ENCODE results near the gene CCHCR1. TPM values are rescaled to one million over a fixed set of nuclear protein-coding genes. Genes with fewer than 3 reads are reported as not detected.
A peak's percentile ranks its signal among the peaks of the same experiment; 100 is the strongest.

The CCHCR1 gene
- polyA plus RNA-seq, 2 of the 4 experiments (the other 2 are of a cell fraction) = 7.4 to 15.3 TPM

GRCh38 chr6:31114541-31114878, 43.1 kb downstream of the CCHCR1 start, which contains the start of gene PSORS1C1:
PSORS1C1 (plus strand) TSS chr6:31114800; CDS start chr6:31129633, 14,833 bp downstream.
- H3K4me1 ChIP-seq = peaks cover 16% of the 10 kb centered on the region
- peak within 1 kb of the TSS; percentile 40 for H3K4me3 ChIP-seq
- TF ChIP-seq SREBF2 (IDR thresholded peaks at IDR 0.05) (no peak), JUN (IDR thresholded peaks at IDR 0.05) (peak in 1 of 2 experiments; percentile 40; a peak in 1 of 5 replicates), FOSL2 (IDR thresholded peaks at IDR 0.05) (no peak), FOSL2 (CRISPR knock-in tag; IDR thresholded peaks at IDR 0.05) (peak; percentile 74)
- peak; percentile 96 to 97 for ATAC-seq
- ChIA-PET CTCF (interaction anchor here (0.6 to 4.0 kb wide), 20 partner anchors 9 to 287 kb away, joined by 3 to 31 read pairs (median 4); partner anchors contain the start of gene VARS2), POLR2A (interaction anchor here (0.6 to 1.3 kb wide), 7 partner anchors 11 to 426 kb away, joined by 3 to 6 read pairs (median 4); partner anchors contain the start of gene GTF2H4)
- DNase-seq (ENCODE audit: low read depth in 1 of 2, low spot score in 1 of 2) = peak; percentile 73 to 81
- FAIRE-seq = no peak
- no peaks in the 10 kb centered on the region for H3K9me3 ChIP-seq
- WGBS (ENCODE audit: missing lambda C conversion rate) = 0% methylated on average over 2 of the region's 3 CpGs
- H3K4me2 ChIP-seq = peak within 1 kb of the TSS; percentile 87
- peak within 1 kb of the TSS; percentile 92 to 93 for H3K27ac ChIP-seq

- Histone ChIP-seq H3K4me1 (peaks cover 16% of the 10 kb centered on the region), H3K4me2 (peak overlapping the region; percentile 87), H3K4me3 (no peak overlapping the region), H3K9me3 (no peaks in the 10 kb centered on the region), H3K27ac (peak overlapping the region; percentile 92 to 93)
- ChIA-PET POLR2A (interaction anchor here (0.6 to 1.3 kb wide), 5 partner anchors 12 to 426 kb away, joined by 3 to 6 read pairs (median 4); partner anchors contain the start of gene GTF2H4), CTCF (interaction anchor here (0.6 to 4.0 kb wide), 15 partner anchors 9 to 286 kb away, joined by 3 to 31 read pairs (median 5); no protein-coding TSS in a partner anchor)
- no peak for DNase-seq (ENCODE audit: low read depth in 1 of 2, low spot score in 1 of 2)
- no peak for FAIRE-seq
- ATAC-seq = peak; percentile 14 to 31; a peak in 4 of 6 replicates
- TF ChIP-seq EHMT2 (IDR thresholded peaks at IDR 0.05; ENCODE audit: low read depth) = no peak
- TF ChIP-seq SMC3 (IDR thresholded peaks at IDR 0.05) = no peak
- no peak for TF ChIP-seq NFE2L2 (conservative IDR thresholded peaks at IDR 0.05; ENCODE audit: low read length)
- no peak for TF ChIP-seq ZNF302 (CRISPR knock-in tag; IDR thresholded peaks at IDR 0.05)
- TF ChIP-seq HDAC2 (IDR thresholded peaks at IDR 0.05) = no peak
- TF ChIP-seq ZC3H11A (IDR thresholded peaks at IDR 0.05) = no peak
- TF ChIP-seq MAX (IDR thresholded peaks at IDR 0.05) = no peak
- TF ChIP-seq KDM1A (IDR thresholded peaks at IDR 0.05; ENCODE audit: low read depth) = no peak
- TF ChIP-seq CBX8 (IDR thresholded peaks at IDR 0.05) = no peak
- no peak for TF ChIP-seq POLR2AphosphoS2 (conservative IDR thresholded peaks at IDR 0.05; ENCODE audit: low read length)
- TF ChIP-seq ESRRA (IDR thresholded peaks at IDR 0.05; ENCODE audit: borderline replicate concordance, low read length) = no peak
- no peak for TF ChIP-seq PBX3 (IDR thresholded peaks at IDR 0.05)
- no peak for TF ChIP-seq ELK1 (IDR thresholded peaks at IDR 0.05; ENCODE audit: low read depth, low read length)
- 54% methylated on average over 7 of the region's 7 CpGs for WGBS (ENCODE audit: missing lambda C conversion rate)
Measured at GRCh38 chr6:31113861-31114540, 43.6 kb downstream of the CCHCR1 start.

- Histone ChIP-seq H3K27ac (peak within 1 kb of the TSS in 1 of 2 experiments; percentile 93; a peak in 2 of 6 replicates), H3K4me2 (no peak within 1 kb of the TSS), H3K4me3 (no peak within 1 kb of the TSS), H3K9me3 (no peaks in the 10 kb centered on the region), H3K4me1 (peaks cover 16% of the 10 kb centered on the region)
- ATAC-seq = no peak
- ChIA-PET POLR2A (no interaction called here), CTCF (interaction anchor here (0.7 to 2.4 kb wide), 4 partner anchors 10 to 25 kb away, joined by 3 to 8 read pairs (median 4); no protein-coding TSS in a partner anchor)
- no peak for DNase-seq (ENCODE audit: low read depth in 1 of 2, low spot score in 1 of 2)
- WGBS (ENCODE audit: missing lambda C conversion rate) = 100% methylated on average over 5 of the region's 5 CpGs
- FAIRE-seq = no peak
- no peak for TF ChIP-seq NR3C1 (IDR thresholded peaks at IDR 0.05)
- TF ChIP-seq CBX2 (IDR thresholded peaks at IDR 0.05; ENCODE audit: borderline replicate concordance, low read depth) = no peak
- no peak for TF ChIP-seq CHD2 (IDR thresholded peaks at IDR 0.05; ENCODE audit: low read length, partially characterized antibody)
- no peak for TF ChIP-seq EHMT2 (IDR thresholded peaks at IDR 0.05; ENCODE audit: low read depth)
- TF ChIP-seq ZSCAN20 (CRISPR knock-in tag; IDR thresholded peaks at IDR 0.05) = no peak
- no peak for TF ChIP-seq ELK1 (IDR thresholded peaks at IDR 0.05; ENCODE audit: low read depth, low read length)
- TF ChIP-seq HES2 (IDR thresholded peaks at IDR 0.05) = no peak
- TF ChIP-seq EHF (CRISPR knock-in tag; IDR thresholded peaks at IDR 0.05) = no peak
- no peak for TF ChIP-seq ZFP36 (IDR thresholded peaks at IDR 0.05; ENCODE audit: borderline replicate concordance, partially characterized antibody)
- TF ChIP-seq ZNF302 (CRISPR knock-in tag; IDR thresholded peaks at IDR 0.05) = no peak
- TF ChIP-seq REST (IDR thresholded peaks at IDR 0.05) = no peak
- TF ChIP-seq RAD21 (conservative IDR thresholded peaks at IDR 0.05 in 1 of 2, IDR thresholded peaks at IDR 0.05 in 1 of 2) = no peak
- TF ChIP-seq HOXB5 (CRISPR knock-in tag; IDR thresholded peaks at IDR 0.05) = no peak
Measured at GRCh38 chr6:31112478-31112877, 45.1 kb downstream of the CCHCR1 start, which contains the start of gene C6orf15. C6orf15 (minus strand) TSS chr6:31112575; CDS start chr6:31112555, 20 bp downstream.
